IMR-90 (cell line): ENCODE measurements around the gene CDCP1.

ENCODE experiments used
- BHLHE40 ChIP-seq: fragments of 150-350 bp; IDR thresholded peaks from 2 replicates; pipeline ENCODE4 v1.6.1; 2016; ENCODE audit warnings: mild to moderate bottlenecking, low read depth, low read length
- CEBPB ChIP-seq: IDR thresholded peaks from 2 replicates; pipeline ENCODE4 v1.6.1; 2012; ENCODE audit warnings: low read depth, low read length, improper control_type of control experiment
- CHD1 ChIP-seq: IDR thresholded peaks from 2 replicates; pipeline ENCODE4 v1.6.1; 2012; ENCODE audit warnings: low read depth, low read length, improper control_type of control experiment
- FOS ChIP-seq: fragments of 150-350 bp; IDR thresholded peaks from 2 replicates; pipeline ENCODE4 v1.6.1; 2016; ENCODE audit warnings: low read depth, low read length
- MAFK ChIP-seq: IDR thresholded peaks from 2 replicates; pipeline ENCODE4 v1.6.1; 2012; ENCODE audit warnings: low read depth, low read length, improper control_type of control experiment
- MAZ ChIP-seq: IDR thresholded peaks from 2 replicates; pipeline ENCODE4 v1.6.1; 2012; ENCODE audit warnings: low read depth, mild to moderate bottlenecking, low read length, improper control_type of control experiment, moderate library complexity, borderline replicate concordance
- MXI1 ChIP-seq: IDR thresholded peaks from 2 replicates; pipeline ENCODE4 v1.6.1; 2012; ENCODE audit warnings: low read depth, mild to moderate bottlenecking, low read length, moderate library complexity, borderline replicate concordance
- POLR2A ChIP-seq: IDR thresholded peaks from 2 replicates; pipeline ENCODE4 v1.6.1; 2012; ENCODE audit warnings: mild to moderate bottlenecking, low read depth, low read length
- RAD21 ChIP-seq: IDR thresholded peaks from 2 replicates; pipeline ENCODE4 v1.6.1; 2012; ENCODE audit warnings: low read length, improper control_type of control experiment
- RCOR1 ChIP-seq: IDR thresholded peaks from 2 replicates; pipeline ENCODE4 v1.6.1; 2012; ENCODE audit warnings: mild to moderate bottlenecking, low read length, improper control_type of control experiment; ENCODE audit not compliant: insufficient replicate concordance
- RFX5 ChIP-seq: IDR thresholded peaks from 2 replicates; pipeline ENCODE4 v1.8.0; 2012; ENCODE audit warnings: low read depth, mild to moderate bottlenecking, low read length, moderate library complexity
- SMC3 ChIP-seq: fragments of 150-350 bp; IDR thresholded peaks from 2 replicates; pipeline ENCODE4 v1.6.1; 2016; ENCODE audit warnings: low read depth, mild to moderate bottlenecking, antibody characterized with exemption, low read length, moderate library complexity
- TF ChIP-seq, protein P1 (sequence below): conservative IDR thresholded peaks from 2 replicates; pipeline ENCODE4 v1.5.1; 2012; ENCODE audit warnings: mild to moderate bottlenecking, low read depth, low read length, improper control_type of control experiment

DNA sequence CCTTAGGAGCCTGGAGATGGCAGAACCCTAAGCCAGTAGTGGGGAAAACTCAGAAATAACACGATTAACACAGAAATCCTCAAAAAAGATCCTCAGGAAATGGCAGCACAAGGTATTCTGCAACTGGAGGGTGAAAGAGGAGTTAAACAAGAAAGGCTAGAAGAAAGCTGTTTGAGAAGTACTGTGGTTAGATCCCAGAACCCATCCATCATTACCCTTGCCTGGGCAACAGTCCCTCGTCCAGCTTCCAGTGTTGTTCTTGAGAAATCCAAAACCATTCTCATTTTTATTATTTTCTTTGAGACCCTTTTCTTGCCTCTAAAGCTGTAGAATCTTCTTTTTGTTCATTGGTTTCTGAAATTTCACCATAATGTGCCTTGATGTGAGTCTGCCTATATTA lies 2.7 kb upstream of the CDCP1 start:
- TF ChIP-seq MAZ (no peak), POLR2A (no peak), BHLHE40 (no peak), CEBPB (no peak), RAD21 (no peak), CHD1 (no peak), SMC3 (no peak), MAFK (no peak), FOS (no peak), MXI1 (no peak), RFX5 (no peak), RCOR1 (no peak)
- TF ChIP-seq, protein P1, sequence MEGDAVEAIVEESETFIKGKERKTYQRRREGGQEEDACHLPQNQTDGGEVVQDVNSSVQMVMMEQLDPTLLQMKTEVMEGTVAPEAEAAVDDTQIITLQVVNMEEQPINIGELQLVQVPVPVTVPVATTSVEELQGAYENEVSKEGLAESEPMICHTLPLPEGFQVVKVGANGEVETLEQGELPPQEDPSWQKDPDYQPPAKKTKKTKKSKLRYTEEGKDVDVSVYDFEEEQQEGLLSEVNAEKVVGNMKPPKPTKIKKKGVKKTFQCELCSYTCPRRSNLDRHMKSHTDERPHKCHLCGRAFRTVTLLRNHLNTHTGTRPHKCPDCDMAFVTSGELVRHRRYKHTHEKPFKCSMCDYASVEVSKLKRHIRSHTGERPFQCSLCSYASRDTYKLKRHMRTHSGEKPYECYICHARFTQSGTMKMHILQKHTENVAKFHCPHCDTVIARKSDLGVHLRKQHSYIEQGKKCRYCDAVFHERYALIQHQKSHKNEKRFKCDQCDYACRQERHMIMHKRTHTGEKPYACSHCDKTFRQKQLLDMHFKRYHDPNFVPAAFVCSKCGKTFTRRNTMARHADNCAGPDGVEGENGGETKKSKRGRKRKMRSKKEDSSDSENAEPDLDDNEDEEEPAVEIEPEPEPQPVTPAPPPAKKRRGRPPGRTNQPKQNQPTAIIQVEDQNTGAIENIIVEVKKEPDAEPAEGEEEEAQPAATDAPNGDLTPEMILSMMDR = no peak
